ENCODE data around the gene GHR.

Gene GHR

DNA sequence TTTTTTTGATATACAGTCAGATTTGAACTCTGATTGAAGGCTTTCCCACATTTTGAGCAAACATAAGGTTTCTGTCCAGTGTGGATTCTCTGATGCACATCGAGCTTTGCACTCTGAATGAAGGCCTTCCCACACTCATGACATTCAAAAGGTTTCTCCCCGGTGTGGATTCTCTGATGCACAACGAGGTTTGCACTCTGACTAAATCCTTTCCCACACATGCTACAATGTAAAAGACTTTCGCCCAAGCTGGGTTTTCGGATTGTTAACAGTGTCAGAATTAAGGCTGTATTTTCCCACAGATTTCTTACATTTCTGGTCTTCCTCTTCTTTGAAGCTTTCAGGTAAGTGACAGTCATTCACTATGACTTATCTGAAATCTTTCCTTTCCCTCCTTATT, 44.3 kb downstream of the GHR start:
- DNase-seq, result no peak

DNA sequence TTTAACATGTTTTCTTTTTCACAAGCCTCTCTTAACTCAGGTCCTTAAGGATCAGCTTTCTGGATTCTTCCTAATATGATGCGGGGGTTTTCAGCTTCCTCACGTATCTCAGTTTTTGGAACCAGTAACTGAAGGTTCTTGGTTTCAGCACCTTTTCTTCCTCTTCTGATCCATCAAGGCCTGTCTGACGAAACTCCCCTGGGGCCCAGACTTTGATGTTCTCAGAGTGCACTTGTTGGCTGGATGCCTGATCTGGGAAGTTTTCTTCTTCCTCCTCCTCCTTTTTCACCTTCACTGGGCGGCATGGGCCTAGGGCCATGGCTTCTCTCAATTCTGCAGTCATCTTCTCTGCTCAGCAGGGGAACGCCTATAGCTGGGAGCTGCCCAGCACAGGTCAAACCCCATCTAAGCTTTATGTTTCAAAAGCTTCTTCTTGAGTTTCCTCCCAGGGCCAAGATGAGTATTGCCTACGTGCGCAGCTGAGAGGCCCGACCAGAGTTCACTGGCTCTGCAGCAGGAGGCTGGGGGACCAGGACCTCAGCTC, 44.8 kb downstream of the GHR start:
- DNase-seq, result no peak

DNA sequence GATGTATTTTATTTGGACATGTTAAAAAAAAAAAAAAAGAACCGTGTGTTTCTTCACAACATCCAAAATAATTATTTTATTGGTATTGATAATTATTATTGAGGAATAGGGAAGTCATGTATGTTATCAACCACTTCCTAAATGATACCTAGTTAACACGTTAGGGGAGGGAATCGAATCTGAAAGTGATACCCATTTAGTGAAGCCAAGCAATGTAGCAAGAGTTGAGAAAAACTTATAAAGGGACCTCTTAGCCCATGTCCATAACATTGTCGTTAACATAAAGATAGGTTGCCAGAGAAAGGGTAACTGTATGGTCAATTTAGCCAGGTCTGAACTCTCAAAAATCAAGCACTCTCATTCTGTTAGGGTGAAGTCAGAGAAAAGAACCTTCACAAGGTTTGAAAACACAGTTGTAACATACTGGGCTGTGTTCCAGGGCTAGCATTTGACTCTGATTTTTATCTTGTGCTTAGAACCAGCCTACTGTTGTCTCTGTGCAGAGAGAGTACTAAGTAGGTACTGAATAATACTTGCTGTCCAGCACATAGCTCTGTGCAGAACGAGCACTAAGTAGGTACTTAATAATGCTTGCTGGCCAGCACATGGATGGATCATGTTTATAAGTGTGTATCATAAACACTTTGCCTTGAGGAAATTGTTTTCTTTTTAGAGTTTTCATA, 60.4 kb downstream of the GHR start:
- no peak for DNase-seq

DNA sequence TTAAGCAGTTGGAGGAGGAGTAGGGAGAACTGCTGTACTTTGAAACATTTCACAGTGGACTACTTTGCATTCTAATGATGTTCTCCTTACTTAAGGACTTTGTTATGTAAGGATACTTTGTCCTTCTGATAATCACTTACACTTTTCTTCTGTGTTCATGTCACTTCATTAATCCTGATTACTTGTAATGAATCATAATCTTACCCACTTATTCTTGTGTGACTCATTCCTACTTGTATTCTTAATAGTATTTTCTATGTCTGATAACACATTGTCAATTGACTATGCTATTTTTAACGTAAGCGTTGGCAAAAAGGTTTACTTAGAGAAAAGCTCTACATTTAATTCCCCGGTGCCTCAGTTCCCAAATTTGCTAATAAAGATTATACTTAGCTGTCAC, 63.8 kb downstream of the GHR start:
- DNase-seq, result no peak

DNA sequence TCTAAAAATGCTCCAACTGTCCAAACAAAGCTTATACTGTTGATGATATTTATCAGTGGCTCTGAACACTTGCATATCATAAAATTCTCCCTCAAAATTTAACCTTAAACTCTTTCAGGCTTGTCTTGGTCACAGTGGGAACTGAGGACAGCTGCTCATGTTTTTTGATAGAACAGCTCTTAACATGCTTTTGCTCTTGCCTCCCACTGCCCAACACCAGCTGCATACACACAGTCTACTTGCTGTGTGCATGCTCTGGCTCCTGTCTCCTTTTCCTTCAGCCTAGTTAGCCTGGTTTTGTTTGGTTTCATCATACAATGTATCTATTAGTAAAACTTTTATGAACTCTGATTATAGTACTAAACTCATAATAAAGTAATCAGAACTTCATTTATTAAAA, 64.6 kb downstream of the GHR start:
- no peak for DNase-seq

DNA sequence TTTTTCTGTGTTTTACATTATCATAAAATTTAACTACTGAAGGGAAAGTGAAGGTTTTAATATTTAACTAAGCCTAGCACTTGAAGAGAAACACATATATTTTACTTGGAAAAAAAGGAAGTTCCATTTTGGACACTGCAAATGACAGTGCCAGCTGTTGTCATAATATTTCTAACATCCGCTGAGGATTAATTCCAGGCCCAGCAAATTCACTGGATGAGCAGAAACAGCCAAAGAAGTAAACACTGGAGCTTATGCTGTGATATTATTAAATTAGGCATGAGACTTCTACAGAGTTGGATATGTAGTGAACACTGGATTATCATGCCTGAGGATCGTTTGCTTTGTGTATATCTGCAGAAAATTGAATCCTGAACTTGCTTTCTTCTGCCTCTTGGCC, 67.6 kb downstream of the GHR start:
- DNase-seq, result no peak

DNA sequence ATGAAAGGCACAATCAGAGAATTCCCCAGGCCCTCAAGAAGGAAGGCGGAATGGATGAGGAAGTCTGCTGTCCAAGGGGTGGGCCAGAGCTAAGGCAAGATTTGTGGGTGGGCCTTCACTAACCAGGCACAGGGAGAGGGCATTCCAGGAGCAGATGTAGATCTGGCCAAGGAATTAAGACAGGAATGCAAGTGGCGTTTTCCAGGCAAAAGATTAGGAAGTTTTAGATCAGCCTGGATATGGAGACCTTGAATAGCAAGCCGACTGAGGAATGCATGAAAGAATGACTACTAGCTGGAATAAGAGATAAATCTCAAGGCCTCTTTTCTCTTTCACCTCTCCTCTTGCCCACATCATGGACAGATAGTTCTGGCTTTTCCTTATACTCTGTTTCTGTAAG, 68.5 kb downstream of the GHR start:
- no peak for DNase-seq

DNA sequence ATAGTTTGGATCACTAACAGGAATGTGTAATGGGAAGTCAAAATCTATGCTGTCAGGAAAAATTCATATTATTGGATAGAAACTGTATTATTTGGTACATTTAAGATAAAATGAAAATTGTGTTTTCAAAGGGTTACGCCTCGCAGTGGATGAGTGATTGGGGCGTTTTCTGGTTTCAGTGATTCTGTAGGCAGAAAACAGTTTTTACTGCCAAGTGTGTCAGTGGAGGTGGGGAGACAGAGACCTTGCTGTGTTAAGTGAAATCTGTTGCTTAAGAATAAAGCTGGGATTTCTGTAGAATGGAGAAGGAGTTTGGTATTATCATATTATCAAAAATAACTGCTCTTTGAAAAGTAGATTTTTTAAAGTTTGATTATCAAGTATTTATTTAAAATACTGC, 69.7 kb downstream of the GHR start:
- no peak for DNase-seq

DNA sequence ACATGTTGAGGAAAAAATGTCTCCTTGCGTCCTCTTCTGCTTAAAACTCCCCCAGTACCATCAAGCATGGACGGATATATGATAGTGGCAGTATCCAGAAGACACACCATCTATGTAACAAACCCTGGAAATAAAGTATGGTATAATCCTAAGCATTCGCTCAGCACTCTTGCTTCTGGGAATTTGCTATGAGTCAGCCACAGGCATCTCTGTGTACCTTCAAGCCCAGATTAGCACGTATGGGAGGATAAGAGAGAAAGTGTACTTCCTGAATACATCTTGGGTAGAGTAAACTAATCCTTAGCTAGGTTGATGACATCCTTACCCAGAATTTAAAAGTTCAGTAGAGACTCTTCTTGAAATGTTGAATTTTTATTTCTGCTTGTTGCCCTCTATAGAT, 71.2 kb downstream of the GHR start:
- DNase-seq, result no peak

DNA sequence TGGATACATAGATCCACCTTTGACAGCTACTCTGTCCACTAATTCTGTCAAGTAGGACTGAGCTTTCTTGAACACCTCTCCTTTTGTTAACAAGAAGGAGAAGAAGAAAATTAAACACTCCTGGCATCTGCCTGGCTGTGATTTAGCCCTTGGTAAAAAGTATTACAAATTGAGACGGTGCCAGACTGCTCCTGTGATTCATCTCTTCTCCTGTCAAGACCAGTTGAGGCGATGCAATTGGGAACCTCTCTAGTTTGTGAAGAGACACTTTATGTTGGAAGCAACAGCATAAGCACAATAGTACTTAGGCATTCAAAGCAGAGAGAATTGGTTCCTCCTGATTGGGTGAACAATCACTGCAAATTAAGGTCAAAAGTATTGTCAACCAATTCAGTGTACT, 72.7 kb downstream of the GHR start:
- no peak for DNase-seq

DNA sequence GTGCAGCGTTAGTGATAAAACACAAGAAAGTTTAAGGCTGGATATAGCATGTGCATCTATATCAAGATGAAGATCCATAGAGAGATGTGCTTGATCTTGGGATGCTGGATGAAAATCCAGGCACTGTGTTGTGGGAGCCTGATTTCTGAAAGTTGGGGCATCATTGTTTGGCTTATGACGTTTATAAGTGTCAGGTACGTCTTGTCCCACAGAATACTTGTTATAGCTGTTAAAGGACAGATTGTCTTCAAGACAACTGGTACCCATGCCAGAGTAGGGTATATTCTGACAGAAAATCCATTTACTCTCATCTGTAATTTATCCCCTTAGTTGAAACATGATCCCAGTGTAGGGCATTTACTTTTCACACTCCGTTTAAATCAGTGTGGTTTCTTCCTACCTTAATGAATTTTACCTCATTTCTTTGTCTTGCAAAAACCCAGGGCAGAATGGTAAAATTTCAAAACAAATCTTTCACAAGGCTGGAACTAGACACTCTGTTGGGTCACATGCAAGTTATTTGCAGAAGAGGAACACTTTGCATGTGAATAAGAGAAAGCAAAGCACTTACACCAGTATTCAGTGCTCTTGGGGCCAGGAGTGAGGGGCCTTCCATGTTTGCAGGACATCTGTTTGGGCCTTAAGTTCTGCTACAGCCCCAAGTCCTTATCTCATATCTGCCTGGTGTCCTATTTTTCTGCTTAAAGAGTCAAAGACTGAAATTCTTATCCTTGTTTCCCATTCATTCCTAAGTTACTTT, 73.3 kb downstream of the GHR start:
- DNase-seq, result no peak

DNA sequence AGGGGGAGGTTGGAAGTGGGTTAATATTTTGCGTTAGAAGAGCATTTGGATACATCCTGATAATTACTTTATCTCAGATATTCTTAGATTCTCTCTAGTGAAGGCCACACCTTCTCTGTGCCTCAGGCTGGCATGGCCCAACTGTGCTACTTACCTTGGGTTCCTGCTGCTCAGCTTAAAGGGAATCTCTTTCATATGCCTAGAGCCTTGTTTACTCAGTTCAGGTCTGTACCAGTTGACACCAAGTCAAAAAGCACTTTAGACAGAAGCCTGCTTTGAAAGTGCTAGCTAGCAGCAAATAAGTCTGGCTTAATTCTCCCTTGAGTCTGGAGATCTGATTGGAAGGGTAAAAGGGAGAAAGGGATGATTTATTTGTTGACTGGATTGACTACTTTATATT, 74.8 kb downstream of the GHR start:
- no peak for DNase-seq

DNA sequence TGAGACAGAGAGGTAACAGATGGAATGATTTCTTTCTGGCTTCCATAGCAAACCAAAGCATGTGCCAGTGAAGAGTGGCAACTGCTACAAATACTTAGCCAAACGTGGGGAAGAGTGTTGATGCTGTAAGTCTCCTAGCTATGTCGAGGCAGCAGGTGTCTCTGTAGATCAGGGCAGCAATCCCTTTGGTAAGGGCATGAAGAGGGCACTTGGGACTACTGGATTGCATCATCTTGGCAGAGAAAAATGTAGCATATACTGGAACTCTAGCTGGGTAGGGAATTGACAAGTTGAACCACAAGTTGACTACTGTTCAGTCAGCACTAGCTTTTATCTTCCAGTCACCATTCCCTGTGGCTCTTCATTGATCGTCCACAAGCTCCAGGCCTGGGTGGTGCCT, 75.8 kb downstream of the GHR start:
- DNase-seq, result no peak

DNA sequence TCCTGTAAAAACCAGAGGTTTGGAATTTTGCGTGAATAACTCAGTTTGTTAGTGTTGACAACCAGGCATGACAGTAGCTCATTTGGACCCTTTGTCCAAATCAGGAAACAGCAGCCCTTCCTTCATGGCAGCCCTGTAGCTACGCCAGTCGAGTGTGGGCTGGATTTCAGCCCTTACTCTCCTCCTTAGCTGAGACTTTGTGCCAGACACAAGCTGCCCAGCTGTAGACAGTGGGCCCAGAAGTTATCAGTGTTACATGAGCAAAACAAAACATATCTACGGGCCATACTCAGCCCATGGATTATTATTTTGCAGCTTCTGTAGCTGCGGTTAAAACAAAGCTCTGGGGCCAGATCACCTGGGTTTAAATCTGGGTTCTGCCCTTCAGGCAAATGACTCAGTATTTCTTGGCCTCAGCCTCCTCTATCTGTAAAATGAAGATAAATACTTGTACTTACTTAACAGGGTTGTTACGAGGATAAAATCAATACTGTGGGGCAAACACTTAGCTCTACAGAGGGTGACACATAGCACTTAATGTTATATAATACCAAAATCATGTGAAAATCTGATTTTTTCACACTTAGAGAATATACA, 76.9 kb downstream of the GHR start:
- no peak for DNase-seq

DNA sequence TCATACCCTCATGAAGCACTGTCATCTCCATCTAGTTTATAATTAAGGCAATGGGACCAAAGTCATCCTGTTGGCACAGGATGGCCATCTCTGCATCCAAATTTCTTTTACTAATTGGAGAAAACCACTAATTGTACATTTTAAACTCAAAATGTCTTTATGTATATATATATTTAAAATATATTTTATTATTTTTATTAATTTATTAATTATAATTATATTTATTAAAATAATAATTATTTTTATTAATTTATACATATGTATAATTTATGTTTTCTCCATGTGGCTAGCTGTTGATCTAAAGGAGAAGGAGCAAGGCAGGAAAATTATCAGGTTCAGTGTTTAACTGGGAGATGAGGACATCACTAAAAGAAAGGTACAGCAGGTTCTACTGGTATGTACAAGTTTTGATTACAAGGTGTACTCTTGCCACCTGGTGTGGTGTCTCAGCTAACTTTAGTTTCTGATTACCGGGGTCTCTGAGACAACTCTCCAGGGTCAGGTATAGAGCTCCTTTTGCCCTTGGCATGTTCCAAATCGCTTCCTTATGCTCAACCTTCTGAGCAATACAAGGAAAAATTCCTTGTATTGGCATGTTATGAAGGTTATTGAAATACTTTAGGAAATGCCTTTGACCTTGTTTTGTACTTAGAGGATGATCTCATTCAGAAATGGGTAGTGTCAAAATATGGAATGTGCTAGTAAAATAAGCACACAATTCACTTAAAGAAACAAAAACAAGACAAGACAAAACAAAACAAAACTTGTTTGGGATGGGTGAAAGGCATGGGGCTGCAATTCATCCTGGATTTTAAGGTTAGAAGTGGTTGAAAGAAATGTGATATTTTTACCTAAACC, 79.6 kb downstream of the GHR start:
- DNase-seq, result no peak

DNA sequence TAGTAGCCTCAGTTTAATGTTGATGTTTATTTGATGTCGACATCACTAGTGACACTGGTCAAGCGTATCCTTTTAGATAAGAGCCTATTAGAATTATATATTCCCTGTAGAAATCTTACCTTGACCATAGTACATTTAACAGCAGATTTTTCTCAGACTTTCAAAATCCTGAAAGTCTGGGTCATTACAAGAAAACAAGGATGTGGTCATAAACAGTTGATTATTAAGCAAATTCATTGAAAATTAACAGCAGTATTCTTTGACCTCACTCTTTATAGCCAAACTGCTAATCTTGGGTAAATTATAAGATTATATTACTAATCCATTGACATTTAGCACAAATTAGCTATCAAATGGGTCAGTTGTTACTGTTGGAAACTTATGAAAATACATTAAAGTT, 83.4 kb downstream of the GHR start:
- no peak for DNase-seq

DNA sequence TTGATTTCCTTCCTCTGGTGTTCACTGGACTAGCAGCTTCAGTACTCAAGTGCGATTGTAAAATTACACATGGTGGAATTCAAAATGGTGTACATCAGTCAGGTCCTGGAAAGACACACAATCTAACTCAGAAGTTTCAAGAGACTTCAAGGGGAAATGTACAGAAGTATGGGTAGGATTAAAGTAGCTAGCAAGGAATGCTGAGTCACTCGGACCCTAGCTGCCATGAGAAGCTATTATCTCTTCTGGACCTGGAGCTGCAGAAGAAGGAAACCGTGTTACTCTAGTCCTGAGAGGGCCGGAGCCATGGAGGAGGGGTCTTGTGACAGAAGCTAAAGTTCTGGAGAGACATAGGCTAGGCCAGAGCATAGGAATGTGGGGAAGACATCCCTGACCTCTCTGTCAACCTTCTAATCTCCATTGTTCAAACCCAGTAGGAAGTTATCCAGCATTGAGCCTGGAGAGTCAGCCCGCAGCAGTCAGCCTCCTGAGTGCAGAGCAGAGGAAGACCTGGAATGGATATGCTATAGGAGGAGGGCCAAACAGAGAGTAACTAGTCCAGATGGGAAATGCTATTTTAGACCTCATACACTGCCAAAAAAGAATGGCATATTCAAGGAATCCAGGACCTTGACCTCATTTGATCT, 84.3 kb downstream of the GHR start:
- DNase-seq, result no peak

DNA sequence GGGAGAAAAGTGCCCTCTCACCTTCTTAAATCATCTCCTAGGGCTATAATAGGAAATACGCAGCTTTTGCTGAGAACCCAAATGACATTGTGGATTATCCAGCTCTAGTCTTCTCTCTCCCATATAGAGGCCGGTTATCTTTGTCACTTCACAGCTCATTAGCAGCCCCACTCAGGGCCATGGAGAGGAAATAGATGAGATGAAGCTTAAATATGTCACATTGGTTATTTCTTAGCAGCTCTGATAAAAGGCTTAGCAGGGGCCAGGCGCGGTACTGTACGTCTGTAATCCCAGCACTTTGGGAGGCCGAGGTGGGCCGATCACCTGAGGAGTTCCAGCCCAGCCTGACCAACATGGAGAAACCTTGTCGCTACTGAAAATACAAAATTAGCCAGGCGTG, 90.0 kb downstream of the GHR start:
- DNase-seq, result no peak

DNA sequence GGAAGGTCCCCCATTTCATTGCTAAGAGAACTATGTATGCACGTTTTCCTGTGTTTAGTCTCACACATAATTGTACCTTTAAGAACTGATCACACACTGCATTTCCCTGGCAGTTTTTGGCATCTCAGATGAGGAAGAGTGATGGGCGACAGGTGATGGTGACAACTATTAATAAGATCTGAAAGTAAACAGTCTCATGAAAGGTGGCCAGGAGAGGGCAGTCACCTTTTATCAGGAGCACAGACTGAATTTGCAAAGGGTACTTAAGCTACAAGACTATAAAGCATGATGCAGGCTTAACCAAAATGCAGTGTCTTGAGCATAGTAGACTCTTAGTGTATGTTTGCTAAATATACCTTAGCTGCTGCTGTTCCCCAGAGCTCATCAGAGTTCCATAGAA, 91.5 kb downstream of the GHR start:
- DNase-seq, result no peak

DNA sequence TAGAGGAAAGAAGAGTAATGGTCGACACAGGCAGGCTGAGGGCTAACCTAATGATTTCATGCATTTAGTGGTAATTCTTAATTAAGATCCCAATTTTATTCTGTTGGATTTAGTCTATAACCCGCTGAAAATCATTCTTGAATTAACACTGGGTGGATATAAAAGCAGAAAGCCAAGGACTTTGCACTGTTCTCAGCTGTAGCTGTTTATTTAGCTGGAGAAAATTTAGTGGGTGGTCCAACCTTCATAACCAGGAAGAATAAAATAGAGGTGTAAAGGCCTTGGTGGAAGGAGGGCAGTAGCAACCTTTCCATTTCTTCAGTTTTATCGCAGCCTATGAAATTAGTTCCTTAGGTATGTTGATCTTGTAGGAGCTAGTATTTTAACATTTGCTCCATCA, 92.3 kb downstream of the GHR start:
- DNase-seq, result no peak

DNA sequence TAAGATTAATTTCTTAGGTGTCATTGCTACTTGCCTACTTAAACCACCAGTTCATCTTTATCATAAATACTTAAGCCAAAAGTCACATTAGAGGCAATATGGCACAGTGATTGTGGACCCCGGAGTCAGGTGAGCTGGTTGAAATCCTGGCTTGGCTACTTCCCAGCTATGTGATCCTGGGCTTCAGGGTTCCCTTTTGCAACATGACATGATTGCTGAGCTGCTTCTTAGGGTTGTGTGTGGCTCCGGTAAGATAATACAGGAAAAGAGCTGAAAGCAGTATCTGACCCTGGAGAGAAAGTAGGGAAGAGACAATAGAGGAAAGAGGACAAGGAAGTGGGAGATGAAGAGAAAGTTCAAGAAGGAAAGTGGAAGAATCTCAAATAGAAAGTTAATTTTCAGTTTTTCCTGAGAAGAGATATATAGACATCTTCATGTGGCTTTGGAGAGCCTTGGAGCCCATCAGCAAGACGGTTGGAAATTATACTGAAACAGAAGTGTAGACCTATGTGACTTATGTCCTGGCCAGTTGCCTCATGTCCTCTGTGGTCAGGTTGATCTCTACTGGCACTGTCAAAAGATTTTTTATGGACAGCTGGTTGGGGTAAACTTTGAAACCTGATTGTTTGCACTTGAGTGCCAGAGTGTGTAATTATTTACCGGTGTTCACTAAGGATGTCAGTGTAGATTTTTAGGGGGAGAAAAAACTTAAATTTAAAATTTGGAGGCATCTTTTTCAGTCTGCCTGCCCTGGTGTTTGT, 93.2 kb downstream of the GHR start:
- no peak for DNase-seq

DNA sequence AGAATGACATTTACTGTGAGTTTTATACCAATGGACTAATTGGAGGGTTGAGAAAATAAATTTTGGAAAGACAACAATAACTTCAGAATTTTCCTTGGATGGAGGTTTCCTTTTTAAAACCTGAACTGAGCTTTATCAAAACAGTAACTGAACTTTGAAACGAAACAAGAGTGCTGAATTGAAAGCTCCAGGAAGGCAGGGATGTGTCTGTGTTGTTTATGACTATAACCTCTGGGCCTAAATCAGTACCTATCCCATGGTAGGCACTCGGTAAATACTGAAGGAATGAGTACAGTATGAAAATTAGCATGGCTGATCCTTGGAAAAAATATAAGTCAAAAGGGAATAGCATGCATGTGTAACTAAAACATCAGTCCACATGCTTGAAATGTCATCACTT, 93.9 kb downstream of the GHR start:
- DNase-seq, result no peak

Measured in stimulated activated naive CD4-positive, alpha-beta T cell treated with Interleukin-2 at 50 U/mL for 16 hours (primary cell).